T-helper 17 cell (primary cell): Measurements from ENCODE around the gene TTLL10. TPM values are rescaled to one million over a fixed set of nuclear protein-coding genes. Genes with fewer than 3 reads are reported as not detected.

Source experiments
- ATAC-seq: fragments of 150-1000 bp; cut with Tn5 transposase; 2 replicates; pipeline ENCODE4 v1.10.0; 2021; ENCODE audit warnings: mild to moderate bottlenecking, moderate library complexity
- DNase-seq, 3 donors: peaks; one replicate each; pipeline versions ENCODE4 v3.0.0 to v3.0.0-alpha.2; 2020 to 2021
- H3K9me3 ChIP-seq: one replicate; pipeline ENCODE4 v1.7.0; 2013; ENCODE audit warnings: low read length, mild to moderate bottlenecking; ENCODE audit not compliant: control insufficient read depth, poor library complexity, severe bottlenecking
- H3K27ac Mint-ChIP-seq: one replicate; pipeline ENCODE4 v1.8.0; 2022; ENCODE audit warnings: mild to moderate bottlenecking, moderate library complexity, mixed read lengths
- H3K27me3 Mint-ChIP-seq: one replicate; pipeline ENCODE4 v1.8.0; 2022; ENCODE audit warnings: mixed read lengths
- H3K36me3 Mint-ChIP-seq: one replicate; pipeline ENCODE4 v1.8.0; 2022; ENCODE audit warnings: low read depth, mixed read lengths
- H3K4me1 Mint-ChIP-seq: one replicate; pipeline ENCODE4 v1.8.0; 2022; ENCODE audit warnings: mild to moderate bottlenecking, mixed read lengths
- H3K4me3 Mint-ChIP-seq: one replicate; pipeline ENCODE4 v1.8.0; 2022; ENCODE audit warnings: mild to moderate bottlenecking, moderate library complexity, mixed read lengths
- total RNA-seq, 4 donors: library from RNA in 2 of 4; stranded (reverse) in 2 of 4; gene quantifications; one replicate each; pipeline ENCODE4 v1.2.3 and lab custom pipeline; 2022 to 2026

TTLL10 gene
- total RNA-seq, 2 donors from 2014 or later = 0.86 to 2.5 TPM

DNA sequence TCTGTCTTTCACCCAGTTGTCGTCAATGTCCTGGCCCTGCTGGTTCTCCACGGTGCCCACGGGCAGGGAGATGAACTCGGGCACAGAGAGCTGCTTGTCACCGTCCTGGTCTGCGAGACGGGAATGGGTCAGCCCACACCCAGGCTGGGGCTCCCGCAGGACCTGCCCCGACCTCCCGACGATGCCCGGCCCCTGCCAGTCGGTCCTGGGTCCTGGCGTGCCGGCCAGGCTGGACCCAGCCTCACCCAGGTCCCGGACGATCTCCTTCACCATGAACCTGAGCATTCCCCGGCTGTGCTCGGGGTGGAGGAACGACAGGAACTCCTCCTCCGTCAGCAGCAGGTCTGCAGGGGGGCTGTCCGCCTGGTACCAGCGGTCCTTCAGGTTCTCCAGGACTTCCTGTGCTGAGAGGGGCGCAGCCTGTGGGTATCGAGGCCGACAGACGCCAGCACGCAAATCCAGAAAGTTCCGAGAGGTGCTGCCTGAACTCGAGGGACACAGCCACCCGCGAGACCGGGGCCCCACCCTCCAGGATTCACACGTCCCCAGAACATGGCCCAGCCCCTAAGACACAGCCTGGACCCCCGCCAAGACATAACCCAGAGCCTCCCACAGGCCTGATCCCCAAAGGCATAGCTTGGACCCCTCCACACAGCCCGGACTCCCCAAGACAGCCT lies 45.0 kb downstream of the TTLL10 start:
- H3K4me3 Mint-ChIP-seq = peak overlapping the region; percentile 76
- no peaks in the 10 kb centered on the region for H3K27me3 Mint-ChIP-seq
- DNase-seq (no peak), ATAC-seq (no peak)
- H3K9me3 ChIP-seq = no peaks in the 10 kb centered on the region
- H3K27ac Mint-ChIP-seq = peak overlapping the region; percentile 99
- peaks cover 3% of the 10 kb centered on the region for H3K36me3 Mint-ChIP-seq
- H3K4me1 Mint-ChIP-seq = peaks cover 34% of the 10 kb centered on the region

DNA sequence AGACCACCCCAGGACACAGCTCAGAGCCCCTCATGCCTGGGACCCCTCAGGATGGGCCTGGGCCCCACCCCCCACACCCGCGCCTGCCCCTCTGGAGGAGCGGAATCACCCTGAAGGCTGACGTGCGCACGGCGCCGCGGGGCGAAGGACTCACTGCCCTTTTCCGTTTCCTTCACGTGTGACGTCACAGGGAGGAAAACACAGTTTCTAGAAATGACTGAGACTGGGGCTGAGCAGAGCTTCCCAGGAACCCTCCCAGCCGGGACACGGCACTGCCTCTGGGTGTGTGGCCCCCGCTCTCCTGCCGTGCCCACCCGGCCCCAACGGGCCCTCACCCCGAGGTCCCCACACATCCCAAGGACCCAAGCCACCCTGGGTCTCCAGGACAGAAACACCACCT lies 45.7 kb downstream of the TTLL10 start:
- ATAC-seq (peak; percentile 41), DNase-seq (peak in 2 of 3 donors; percentile 41 to 57)
- H3K4me1 Mint-ChIP-seq = peaks cover 33% of the 10 kb centered on the region
- H3K9me3 ChIP-seq = no peaks in the 10 kb centered on the region
- H3K27ac Mint-ChIP-seq = peak overlapping the region; percentile 99
- no peaks in the 10 kb centered on the region for H3K27me3 Mint-ChIP-seq
- peak overlapping the region; percentile 75 for H3K4me3 Mint-ChIP-seq
- H3K36me3 Mint-ChIP-seq = peaks cover 3% of the 10 kb centered on the region

DNA sequence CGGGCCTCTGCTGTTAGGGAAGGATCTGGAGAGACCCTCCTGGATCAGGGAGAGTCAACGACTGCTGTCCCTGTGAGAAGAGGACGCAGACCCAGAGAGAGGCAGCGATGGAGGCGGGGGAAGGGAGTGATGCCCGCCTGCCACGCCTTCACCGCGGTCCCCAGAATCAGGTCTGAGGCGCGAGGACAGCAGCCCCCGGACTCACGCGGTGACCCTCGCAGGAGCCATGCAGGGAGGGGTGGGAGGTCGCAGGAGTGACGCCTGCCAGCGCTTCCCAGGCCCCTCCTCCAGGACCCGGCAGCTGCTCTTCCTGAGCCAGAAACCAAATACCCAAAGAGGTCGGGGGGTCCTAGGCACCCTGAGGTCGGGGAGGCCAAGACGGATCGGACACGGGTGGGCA lies 46.5 kb downstream of the TTLL10 start:
- Mint-ChIP-seq H3K36me3 (peaks cover 3% of the 10 kb centered on the region), H3K27ac (peak overlapping the region; percentile 99), H3K27me3 (no peaks in the 10 kb centered on the region), H3K4me1 (peaks cover 25% of the 10 kb centered on the region), H3K4me3 (peak overlapping the region; percentile 75)
- DNase-seq = no peak
- H3K9me3 ChIP-seq = no peaks in the 10 kb centered on the region
- no peak for ATAC-seq

DNA sequence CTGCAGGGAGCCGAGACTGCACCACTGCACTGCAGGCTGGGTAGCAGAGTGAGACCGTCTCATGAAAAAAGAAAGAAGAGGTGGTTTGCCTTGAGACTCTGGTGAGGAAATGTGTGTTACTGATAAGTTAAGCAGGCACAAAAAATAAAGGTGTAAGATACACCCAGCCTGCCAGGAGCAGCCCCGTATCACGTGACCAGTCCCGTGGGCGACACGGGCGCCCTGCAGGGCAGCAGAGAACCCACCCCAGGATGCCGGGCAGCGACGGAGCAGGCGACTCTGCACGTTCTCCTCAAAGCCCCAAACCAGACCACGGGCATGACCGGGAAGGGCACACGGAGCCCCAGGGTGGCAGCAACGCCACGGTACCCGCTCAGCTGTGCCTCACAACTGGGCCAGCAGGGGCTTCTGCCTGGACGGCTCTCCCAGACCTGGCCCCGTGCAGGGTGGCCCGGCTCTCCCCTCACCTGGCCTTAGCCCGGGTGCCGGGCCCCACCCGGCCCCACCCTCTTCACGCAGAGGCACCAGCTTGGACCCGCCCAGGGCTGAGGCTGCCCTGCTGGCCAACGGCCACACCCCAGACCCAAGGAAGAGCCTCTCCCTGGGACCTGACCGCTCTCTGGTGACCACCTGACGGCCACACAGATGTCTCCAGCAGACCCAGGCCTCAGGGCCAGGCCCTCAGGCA lies 48.4 kb downstream of the TTLL10 start:
- ATAC-seq (no peak), DNase-seq (no peak)
- Mint-ChIP-seq H3K4me3 (no peak overlapping the region), H3K36me3 (peaks cover 3% of the 10 kb centered on the region), H3K27me3 (no peaks in the 10 kb centered on the region), H3K27ac (no peak overlapping the region), H3K4me1 (peaks cover 23% of the 10 kb centered on the region)
- H3K9me3 ChIP-seq = no peaks in the 10 kb centered on the region

DNA sequence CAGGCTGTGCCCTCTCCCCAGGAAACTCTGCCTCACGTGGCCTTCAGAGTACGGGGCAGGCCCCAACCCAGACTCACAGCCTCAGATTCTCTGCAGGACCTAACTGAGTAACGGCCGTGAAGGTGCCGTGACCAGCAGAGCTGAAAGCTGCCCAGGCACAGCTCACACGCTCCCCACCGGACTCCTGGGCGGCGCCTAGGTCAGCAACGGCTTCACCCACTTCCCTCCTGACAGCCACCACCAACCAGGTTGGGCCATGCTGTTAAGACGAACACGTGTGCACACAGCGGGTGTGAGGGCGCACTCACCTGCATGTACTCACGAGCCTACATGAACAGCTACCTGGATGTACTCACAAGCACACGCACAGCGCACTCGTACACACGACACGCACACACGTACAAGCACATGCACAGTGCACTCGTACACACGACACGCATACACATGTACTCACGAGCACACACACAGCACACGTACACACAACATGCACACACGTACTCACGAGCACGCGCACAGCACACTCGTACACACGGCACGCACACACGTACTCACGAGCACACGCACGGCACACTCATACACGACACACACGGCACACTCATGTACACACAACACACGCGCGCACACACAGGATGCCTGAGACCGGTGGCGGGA lies 49.0 kb downstream of the TTLL10 start:
- Mint-ChIP-seq H3K36me3 (peaks cover 3% of the 10 kb centered on the region), H3K27me3 (no peaks in the 10 kb centered on the region), H3K27ac (peak overlapping the region; percentile 78), H3K4me1 (peaks cover 20% of the 10 kb centered on the region), H3K4me3 (peak overlapping the region; percentile 36)
- no peaks in the 10 kb centered on the region for H3K9me3 ChIP-seq
- DNase-seq (no peak), ATAC-seq (no peak)

DNA sequence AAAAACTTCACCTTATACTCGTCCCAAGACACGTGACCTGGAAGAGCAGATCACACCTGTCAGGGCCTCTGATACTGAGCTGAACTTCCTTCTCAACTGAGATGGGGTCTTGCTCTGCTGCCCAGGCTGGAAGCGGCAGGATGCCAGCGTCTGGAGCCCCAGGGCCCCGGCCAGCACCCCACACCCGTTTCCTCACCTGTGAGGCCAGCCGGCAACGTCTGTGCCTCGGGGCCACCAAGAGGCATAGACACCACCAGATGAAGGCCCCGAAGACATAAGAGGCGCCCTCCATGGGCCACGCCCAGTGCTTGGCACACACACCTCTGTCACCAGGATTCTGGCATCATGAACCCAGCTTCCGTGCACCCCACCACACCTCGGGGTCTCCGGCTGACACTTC lies 49.6 kb downstream of the TTLL10 start:
- no peaks in the 10 kb centered on the region for H3K9me3 ChIP-seq
- no peak for DNase-seq
- no peak for ATAC-seq
- H3K36me3 Mint-ChIP-seq = peaks cover 3% of the 10 kb centered on the region
- H3K27me3 Mint-ChIP-seq = no peaks in the 10 kb centered on the region
- H3K4me1 Mint-ChIP-seq = peaks cover 16% of the 10 kb centered on the region
- peak overlapping the region; percentile 36 for H3K4me3 Mint-ChIP-seq
- H3K27ac Mint-ChIP-seq = no peak overlapping the region

DNA sequence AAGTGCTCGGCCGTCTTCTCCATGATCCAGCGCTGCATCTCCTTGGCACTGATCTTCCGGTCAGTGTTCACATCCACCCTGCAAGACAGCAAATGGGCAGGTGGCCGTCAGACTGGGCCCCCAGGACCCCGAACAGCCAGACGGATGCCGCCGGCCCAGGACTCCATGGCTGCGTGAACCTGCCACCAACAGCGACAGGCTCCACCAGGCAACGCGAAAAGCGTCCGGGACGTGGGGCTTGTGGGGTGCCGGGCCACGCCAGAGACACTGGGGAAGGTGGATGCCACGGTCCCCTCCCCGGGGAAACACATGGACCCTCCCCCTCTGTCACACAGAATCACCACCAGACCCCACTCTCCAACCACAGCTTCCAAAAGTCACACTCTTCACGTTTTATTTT lies 50.2 kb downstream of the TTLL10 start:
- Mint-ChIP-seq H3K4me3 (no peak overlapping the region), H3K36me3 (peaks cover 3% of the 10 kb centered on the region), H3K27ac (no peak overlapping the region), H3K27me3 (no peaks in the 10 kb centered on the region), H3K4me1 (peaks cover 15% of the 10 kb centered on the region)
- DNase-seq = no peak
- no peak for ATAC-seq
- H3K9me3 ChIP-seq = no peaks in the 10 kb centered on the region

DNA sequence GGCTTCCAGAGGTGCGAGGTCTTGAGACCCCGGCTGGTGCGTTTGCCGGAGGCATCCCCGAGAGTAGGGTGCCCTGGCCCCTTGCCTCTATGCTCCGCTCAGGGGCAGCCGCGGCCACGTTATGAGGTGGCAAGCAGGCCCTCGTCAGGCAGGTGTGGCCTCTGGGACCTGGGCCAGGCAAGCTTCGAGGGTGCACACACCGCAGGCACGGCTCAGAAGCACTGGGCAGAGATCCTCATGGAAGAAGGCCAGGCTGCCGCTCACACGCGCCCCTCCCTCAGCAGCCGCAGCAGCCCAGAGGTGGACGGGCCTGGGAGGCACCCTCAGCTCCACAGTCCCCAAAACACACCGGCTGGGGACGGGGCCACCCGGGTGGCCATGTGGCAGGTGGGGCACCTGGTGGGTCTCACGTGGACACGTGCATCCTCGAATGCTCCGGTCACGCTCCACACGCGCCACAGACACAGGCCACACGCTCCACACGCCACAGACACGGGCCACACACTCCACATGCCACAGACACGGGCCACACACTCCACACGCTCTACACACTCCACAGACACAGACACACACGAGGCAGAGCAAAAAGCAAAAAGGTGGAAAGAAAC lies 51.7 kb downstream of the TTLL10 start:
- no peak for DNase-seq
- Mint-ChIP-seq H3K27me3 (no peaks in the 10 kb centered on the region), H3K27ac (peak overlapping the region; percentile 39), H3K4me1 (peaks cover 13% of the 10 kb centered on the region), H3K36me3 (peaks cover 3% of the 10 kb centered on the region), H3K4me3 (no peak overlapping the region)
- no peaks in the 10 kb centered on the region for H3K9me3 ChIP-seq
- no peak for ATAC-seq

DNA sequence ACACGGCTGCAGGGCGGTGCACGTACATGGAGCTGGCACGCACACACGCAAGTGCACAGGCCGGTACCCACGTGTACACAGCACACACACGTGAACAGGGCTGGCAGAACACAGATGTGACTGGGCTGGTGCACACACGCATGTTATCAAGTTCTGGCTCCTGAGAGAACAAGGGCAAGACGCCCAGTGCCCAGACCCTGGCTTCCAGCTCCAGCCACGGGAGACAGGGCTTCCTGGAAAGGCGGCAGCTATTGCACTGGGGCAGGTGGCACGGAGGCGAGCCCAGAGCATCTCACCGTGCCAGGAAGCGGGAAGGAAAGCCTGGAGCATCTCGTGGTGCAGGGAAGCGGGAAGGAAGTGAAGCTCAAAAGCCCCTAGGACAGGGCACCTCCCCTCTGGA lies 52.2 kb downstream of the TTLL10 start:
- DNase-seq (no peak), ATAC-seq (no peak)
- Mint-ChIP-seq H3K4me3 (no peak overlapping the region), H3K36me3 (peaks cover 3% of the 10 kb centered on the region), H3K27me3 (no peaks in the 10 kb centered on the region), H3K27ac (peak overlapping the region; percentile 39), H3K4me1 (peaks cover 17% of the 10 kb centered on the region)
- no peaks in the 10 kb centered on the region for H3K9me3 ChIP-seq

DNA sequence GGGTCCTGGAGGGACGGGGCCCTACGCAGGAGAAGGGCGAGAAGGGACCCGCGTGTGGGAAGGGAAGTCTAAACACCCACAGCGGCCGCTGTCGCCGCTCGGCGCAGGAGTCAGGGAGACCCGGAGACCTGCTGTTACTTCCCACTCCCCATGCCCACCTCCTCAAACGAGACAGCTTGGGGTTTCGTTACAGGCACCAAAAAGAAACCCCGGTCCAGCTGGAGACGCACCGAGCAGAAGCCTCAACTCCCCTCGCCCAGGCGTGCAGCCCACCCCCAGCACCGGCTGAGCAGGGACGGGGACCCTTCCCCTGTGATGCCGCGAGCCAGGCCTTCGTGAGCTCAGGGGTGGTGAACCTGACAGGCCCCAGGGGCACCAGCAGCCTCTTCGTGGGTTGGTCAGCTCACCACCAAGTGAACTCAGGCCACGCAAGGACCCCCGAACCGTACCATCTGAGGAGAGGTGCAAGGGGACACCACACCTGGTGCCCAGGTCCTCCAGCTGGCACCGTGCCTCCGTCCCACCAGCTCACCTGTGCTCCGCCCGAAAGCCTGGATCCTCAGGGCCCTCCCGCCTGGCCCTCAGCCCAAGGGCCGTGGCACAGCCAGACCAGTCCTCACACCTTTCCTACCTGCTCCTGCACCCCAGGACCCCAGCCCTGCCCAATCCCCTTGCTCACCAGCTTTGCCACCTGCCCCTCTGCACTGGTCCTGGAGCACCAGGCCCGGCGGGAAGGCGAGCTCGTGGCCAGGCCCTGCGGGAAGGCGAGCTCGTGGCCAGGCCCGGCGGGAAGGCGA lies 53.1 kb downstream of the TTLL10 start:
- DNase-seq (no peak), ATAC-seq (no peak)
- no peaks in the 10 kb centered on the region for H3K9me3 ChIP-seq
- Mint-ChIP-seq H3K4me1 (peaks cover 18% of the 10 kb centered on the region), H3K4me3 (no peak overlapping the region), H3K27ac (no peak overlapping the region), H3K27me3 (no peaks in the 10 kb centered on the region), H3K36me3 (peaks cover 4% of the 10 kb centered on the region)

DNA sequence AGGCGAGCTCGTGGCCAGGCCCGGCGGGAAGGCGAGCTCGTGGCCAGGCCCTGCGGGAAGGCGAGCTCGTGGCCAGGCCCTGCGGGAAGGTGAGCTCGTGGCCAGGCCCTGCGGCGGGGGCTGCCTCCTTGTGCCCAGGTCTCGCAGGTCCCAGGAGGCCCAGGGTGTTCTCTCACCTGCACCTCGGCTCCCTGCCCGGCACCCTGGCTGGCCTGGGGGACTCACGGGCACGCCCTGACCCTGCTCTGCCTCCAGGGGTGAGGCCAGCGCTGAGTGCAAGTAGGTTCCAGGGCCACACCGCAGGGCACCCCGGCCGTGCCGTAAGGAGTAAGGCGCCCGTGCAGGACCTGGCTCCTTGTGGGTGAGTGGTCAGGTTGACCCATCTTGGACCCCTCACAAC lies 53.7 kb downstream of the TTLL10 start:
- H3K27ac Mint-ChIP-seq = no peak overlapping the region
- no peak for DNase-seq
- H3K36me3 Mint-ChIP-seq = peaks cover 5% of the 10 kb centered on the region
- no peaks in the 10 kb centered on the region for H3K27me3 Mint-ChIP-seq
- ATAC-seq = no peak
- no peaks in the 10 kb centered on the region for H3K9me3 ChIP-seq
- H3K4me1 Mint-ChIP-seq = peaks cover 18% of the 10 kb centered on the region
- H3K4me3 Mint-ChIP-seq = no peak overlapping the region

DNA sequence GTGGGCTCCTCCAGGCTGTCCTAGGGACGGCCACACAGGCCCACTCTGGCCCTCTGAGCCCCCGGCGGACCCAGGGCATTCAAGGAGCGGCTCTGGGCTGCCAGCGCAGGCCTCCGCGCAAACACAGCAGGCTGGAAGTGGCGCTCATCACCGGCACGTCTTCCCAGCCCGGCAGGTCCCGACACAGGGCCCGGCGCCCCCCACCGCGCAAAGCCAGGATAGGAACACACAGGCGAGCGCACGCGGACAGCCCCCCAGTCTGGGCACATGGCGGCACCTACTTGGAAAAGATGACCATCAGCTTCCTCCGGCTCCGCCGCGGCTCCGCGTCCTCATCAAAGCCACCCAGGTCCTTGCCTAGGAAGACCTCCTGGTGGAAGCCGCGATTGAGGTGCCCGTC lies 54.5 kb downstream of the TTLL10 start:
- Mint-ChIP-seq H3K36me3 (peaks cover 4% of the 10 kb centered on the region), H3K27me3 (no peaks in the 10 kb centered on the region), H3K4me1 (peaks cover 18% of the 10 kb centered on the region), H3K4me3 (no peak overlapping the region), H3K27ac (no peak overlapping the region)
- no peak for ATAC-seq
- DNase-seq = no peak
- no peaks in the 10 kb centered on the region for H3K9me3 ChIP-seq
